IMR-90 (cell line): ENCODE measurements around the gene CDK17. TPM values are rescaled to one million over a fixed set of nuclear protein-coding genes. Genes with fewer than 3 reads are reported as not detected.
A peak's percentile ranks its signal among the peaks of the same experiment; 100 is the strongest.

Source experiments
- ATAC-seq: fragments of 200-7000 bp; cut with Tn5 transposase; 2 replicates; pipeline ENCODE4 v1.9.1; 2020; ENCODE audit warnings: low read depth, mild to moderate bottlenecking, moderate library complexity
- BruUV-seq: library from RNA; stranded (reverse); fragments of 400-500 nt; replicated peaks from 2 replicates; lab custom pipeline; 2021; lab: Mats Ljungman, UMichigan
- CTCF ChIA-PET: fragments of 300-600 bp; formaldehyde crosslinking; extraction: SDS; loops from one replicate; lab custom pipeline; 2021; ENCODE audit warnings: antibody characterized with exemption; lab: Yijun Ruan, JAX
- POLR2A ChIA-PET: fragments of 300-600 bp; sonication (Branson Sonifier 250); formaldehyde crosslinking; loops from one replicate; lab custom pipeline; 2022; ENCODE audit warnings: antibody characterized with exemption; ENCODE audit not compliant: unreplicated experiment; lab: Charles Lee
- DNase-seq: peaks from one replicate; pipeline ENCODE4 v3.0.0; 2013
- H2AFZ ChIP-seq: replicated peaks from 2 replicates; pipeline ENCODE3; 2013; ENCODE audit warnings: low read length, mild to moderate bottlenecking; ENCODE audit not compliant: poor library complexity
- H2AK5ac ChIP-seq: 2 replicates; pipeline ENCODE4 v1.6.1; 2013; ENCODE audit warnings: low read depth, low read length, inconsistent platforms
- H2AK9ac ChIP-seq: replicated peaks from 2 replicates; pipeline ENCODE3; 2013; ENCODE audit warnings: mild to moderate bottlenecking, low read depth, low read length, moderate library complexity; ENCODE audit not compliant: poor library complexity
- H2BK120ac ChIP-seq: 2 replicates; pipeline ENCODE4 v1.6.1; 2013; ENCODE audit warnings: low read depth, low read length, inconsistent platforms
- H2BK15ac ChIP-seq: 3 replicates; pipeline ENCODE4 v1.6.1; 2013; ENCODE audit warnings: low read depth, low read length, inconsistent platforms
- H2BK20ac ChIP-seq: 2 replicates; pipeline ENCODE4 v1.6.1; 2013; ENCODE audit warnings: low read depth, mild to moderate bottlenecking, inconsistent platforms, low read length, moderate library complexity
- H2BK5ac ChIP-seq: 2 replicates; pipeline ENCODE4 v1.6.1; 2013; ENCODE audit warnings: mild to moderate bottlenecking, low read depth, low read length, inconsistent platforms; ENCODE audit not compliant: poor library complexity, severe bottlenecking
- H3K14ac ChIP-seq: replicated peaks from 2 replicates; pipeline ENCODE4 v1.6.1; 2013; ENCODE audit warnings: low read depth, low read length, inconsistent platforms
- H3K18ac ChIP-seq: 2 replicates; pipeline ENCODE4 v1.6.1; 2013; ENCODE audit warnings: low read depth, low read length, control low read depth
- H3K23ac ChIP-seq: 2 replicates; pipeline ENCODE4 v1.6.1; 2013; ENCODE audit warnings: low read depth, low read length, inconsistent platforms
- H3K27ac ChIP-seq: 2 replicates; pipeline ENCODE4 v1.5.1; 2013; ENCODE audit warnings: mild to moderate bottlenecking, control low read depth, low read length; ENCODE audit not compliant: insufficient read depth
- H3K27me3 ChIP-seq: 2 replicates; pipeline ENCODE4 v1.6.1; 2013; ENCODE audit warnings: low read length; ENCODE audit not compliant: control insufficient read depth, insufficient read depth
- H3K36me3 ChIP-seq: 2 replicates; pipeline ENCODE4 v1.6.1; 2013; ENCODE audit warnings: low read length, mixed read lengths; ENCODE audit not compliant: control insufficient read depth, insufficient read depth
- H3K4ac ChIP-seq: 2 replicates; pipeline ENCODE4 v1.6.1; 2013; ENCODE audit warnings: low read depth, low read length, inconsistent platforms
- H3K4me1 ChIP-seq: 2 replicates; pipeline ENCODE4 v1.6.1; 2013; ENCODE audit warnings: low read length, mixed read lengths; ENCODE audit not compliant: control insufficient read depth, insufficient read depth
- H3K4me2 ChIP-seq: 2 replicates; pipeline ENCODE4 v1.6.1; 2013; ENCODE audit warnings: low read depth, mild to moderate bottlenecking, control low read depth, low read length, moderate library complexity
- H3K4me3 ChIP-seq: 2 replicates; pipeline ENCODE4 v1.5.1; 2013; ENCODE audit warnings: low read depth, mild to moderate bottlenecking, control low read depth, low read length, moderate library complexity; ENCODE audit not compliant: insufficient read depth
- H3K56ac ChIP-seq: 2 replicates; pipeline ENCODE4 v1.6.1; 2013; ENCODE audit warnings: low read length, inconsistent platforms; ENCODE audit not compliant: insufficient read depth; ENCODE audit errors: extremely low read depth
- H3K79me1 ChIP-seq, 2 experiments: 2 replicates each; pipeline ENCODE4 v1.6.1; 2013; ENCODE audit warnings: low read length in 2 of 2, inconsistent platforms in 1 of 2, low read depth in 1 of 2
- H3K9ac ChIP-seq: 2 replicates; pipeline ENCODE4 v1.6.1; 2013; ENCODE audit warnings: low read depth, low read length, control low read depth
- H3K9me1 ChIP-seq: 2 replicates; pipeline ENCODE4 v1.6.1; 2013; ENCODE audit warnings: low read length, inconsistent platforms; ENCODE audit not compliant: insufficient read depth
- H3K9me3 ChIP-seq: 2 replicates; pipeline ENCODE4 v1.6.1; 2013; ENCODE audit warnings: low read length; ENCODE audit not compliant: control insufficient read depth, insufficient read depth
- H4K20me1 ChIP-seq: 2 replicates; pipeline ENCODE4 v1.6.1; 2013; ENCODE audit warnings: low read length, inconsistent platforms; ENCODE audit not compliant: insufficient read depth
- H4K5ac ChIP-seq: 2 replicates; pipeline ENCODE4 v1.6.1; 2013; ENCODE audit warnings: mild to moderate bottlenecking, low read depth, low read length, control low read depth
- H4K8ac ChIP-seq, 2 experiments: 2 replicates each; pipeline ENCODE4 v1.6.1; 2013; ENCODE audit warnings: low read depth in 2 of 2, low read length in 2 of 2, control low read depth in 1 of 2, inconsistent platforms in 1 of 2
- H4K91ac ChIP-seq: 2 replicates; pipeline ENCODE4 v1.6.1; 2013; ENCODE audit warnings: low read depth, low read length, inconsistent platforms; ENCODE audit not compliant: insufficient read depth
- BHLHE40 ChIP-seq: fragments of 150-350 bp; IDR thresholded peaks from 2 replicates; pipeline ENCODE4 v1.6.1; 2016; ENCODE audit warnings: mild to moderate bottlenecking, low read depth, low read length
- MAFK ChIP-seq: IDR thresholded peaks from 2 replicates; pipeline ENCODE4 v1.6.1; 2012; ENCODE audit warnings: low read depth, low read length, improper control_type of control experiment
- WGBS, 2 experiments: methylation state at CpG; one replicate each; pipeline versions ENCODE4 v1.1.5 to v1.1.7; 2013; ENCODE audit warnings: missing lambda C conversion rate in 2 of 2; ENCODE audit not compliant: insufficient read length in 1 of 2; ENCODE audit errors: extremely low coverage in 2 of 2; 5-methylcytosine and 5-hydroxymethylcytosine counted together
- dilution Hi-C: fragments of 300-500 bp; cut with HindIII; formaldehyde crosslinking; loops from one replicate; pipeline ENCODE4 v1.14.3; 2018; ENCODE audit warnings: low sequenced_read_pairs; ENCODE audit not compliant: unreplicated experiment
- in situ Hi-C: fragments of 300-500 bp; cut with MboI; formaldehyde crosslinking; loops from 3 replicates; pipeline ENCODE4 v1.14.3; 2019; ENCODE audit warnings: low sequenced_read_pairs, inconsistent platforms, mixed read lengths
- intact Hi-C: fragments of 100-400 bp; cut with micrococcal nuclease; formaldehyde crosslinking; loops from 2 replicates; pipeline ENCODE4 v1.10.0; 2022
- polyA plus RNA-seq, 3 experiments: library from polyadenylated mRNA; depleted of rRNA; stranded (reverse); fragments of >200 nt; gene quantifications; 2 replicates each; pipeline ENCODE4 v1.2.3, GENCODE V29; 2012; ENCODE audit warnings: low replicate concordance in 1 of 3
- total RNA-seq: library from RNA; depleted of rRNA; stranded (reverse); fragments of >200 nt; gene quantifications from 2 replicates; pipeline ENCODE4 v1.2.3, GENCODE V29; 2012

Gene CDK17
- total and polyA plus RNA-seq, 2 of the 4 experiments (the other 2 are of a cell fraction), result 14.5 to 50.2 TPM

- Histone ChIP-seq H2AFZ (no peak overlapping the region), H3K23ac (0 out of 2 replicates have a peak overlapping the region, but pooled peaks have one; percentile 24), H3K36me3 (no peaks in the 10 kb centered on the region; the same call in 1 of the 2 replicates), H3K27me3 (no peaks in the 10 kb centered on the region), H3K9me3 (no peaks in the 10 kb centered on the region), H3K56ac (no peak overlapping the region), H4K91ac (no peak overlapping the region), H2AK9ac (no peak overlapping the region), H2BK15ac (no peak overlapping the region), H3K9me1 (peaks cover 2% of the 10 kb centered on the region; the same call in 1 of the 2 replicates), H4K20me1 (peaks cover 73% of the 10 kb centered on the region), H3K4ac (no peak overlapping the region), H3K14ac (no peak overlapping the region), H3K4me3 (no peak overlapping the region), H3K4me1 (no peaks in the 10 kb centered on the region), H3K79me1 (peaks cover 8 to 56% of the 10 kb centered on the region in 2 experiments), H3K18ac (no peak overlapping the region), H2AK5ac (no peak overlapping the region), H4K5ac (no peak overlapping the region), H2BK5ac (no peak overlapping the region), H4K8ac (no peak overlapping the region), H3K9ac (no peak overlapping the region), H3K4me2 (no peak overlapping the region; the same call in 1 of the 2 replicates), H2BK20ac (no peak overlapping the region), H3K27ac (no peak overlapping the region), H2BK120ac (no peak overlapping the region)
- no CpG with 5 or more reads among the region's 1 CpG for WGBS, 2 experiments
- no TSS peak for BruUV-seq
- no peak for DNase-seq
- no peak for TF ChIP-seq MAFK
- TF ChIP-seq BHLHE40, result no peak
- dilution Hi-C loops (no loop called here), intact Hi-C loops (no loop called here), in situ Hi-C loops (no loop called here)
- no peak for ATAC-seq
- CTCF ChIA-PET, result interaction anchor here (0.5 kb wide), 1 partner anchor 27 kb away, joined by 4 read pairs; no protein-coding TSS in a partner anchor
- POLR2A ChIA-PET, result no interaction called here
Measured at GRCh38 chr12:96375841-96376604, 24.2 kb downstream of the CDK17 start.
